K562 (cell line): ENCODE measurements around the gene GIT2.

ENCODE experiments used
- EGR1 ChIP-seq: fragments of 450-650 bp; conservative IDR thresholded peaks from 2 replicates; pipeline ENCODE4 v1.6.1; 2017; ENCODE audit warnings: mild to moderate bottlenecking
- FOXK1 ChIP-seq: sonication (generic); formaldehyde crosslinking; IDR thresholded peaks from 2 replicates; pipeline ENCODE4 v1.8.0; 2022; ENCODE audit warnings: missing genetic modification reagents, mild to moderate bottlenecking, borderline replicate concordance
- NR2C2 ChIP-seq, 2 experiments: fragments of 200-800 bp in 1 of 2; sonication (Bioruptor generic) in 1 of 2; sonication (generic) in 1 of 2; formaldehyde crosslinking in 1 of 2; IDR thresholded peaks; 2 replicates each; pipeline versions ENCODE4 v1.6.1 to v1.8.0; 2016 to 2022; ENCODE audit warnings: mild to moderate bottlenecking in 1 of 2, missing compliant biosample characterization in 1 of 2, missing genetic modification characterization in 1 of 2, missing genetic modification reagents in 1 of 2
- POLR2AphosphoS5 ChIP-seq: IDR thresholded peaks from 2 replicates; pipeline ENCODE4 v1.6.1; 2011; ENCODE audit warnings: mild to moderate bottlenecking, low read depth, low read length, moderate library complexity; ENCODE audit not compliant: control insufficient read depth, insufficient read depth
- SMAD1 ChIP-seq: fragments of 150-350 bp; IDR thresholded peaks from 2 replicates; pipeline ENCODE4 v1.6.1; 2014; ENCODE audit warnings: low read length, low read depth; ENCODE audit not compliant: partially characterized antibody
- TF ChIP-seq, protein P1 (sequence below), 2 experiments: fragments of 450-650 bp in 1 of 2; sonication (generic) in 1 of 2; formaldehyde crosslinking in 1 of 2; IDR thresholded peaks in 1 of 2; conservative IDR thresholded peaks in 1 of 2; 2 replicates each; pipeline versions ENCODE4 v1.6.1 to v1.8.1; 2016 to 2023; ENCODE audit warnings: mild to moderate bottlenecking in 2 of 2, moderate library complexity in 2 of 2, inconsistent platforms in 1 of 2, missing genetic modification reagents in 1 of 2
- TF ChIP-seq, protein P2 (sequence below): sonication (generic); formaldehyde crosslinking; IDR thresholded peaks from 2 replicates; pipeline ENCODE4 v1.8.0; 2022; ENCODE audit warnings: missing genetic modification reagents, mild to moderate bottlenecking, moderate library complexity, borderline replicate concordance

- TF ChIP-seq EGR1 (no peak), SMAD1 (no peak), NR2C2 (CRISPR knock-in tag; IDR thresholded peaks at IDR 0.05) (no peak), NR2C2 (tag; IDR thresholded peaks at IDR 0.05) (no peak), FOXK1 (CRISPR knock-in tag) (no peak), POLR2AphosphoS5 (no peak)
- TF ChIP-seq, protein P1, sequence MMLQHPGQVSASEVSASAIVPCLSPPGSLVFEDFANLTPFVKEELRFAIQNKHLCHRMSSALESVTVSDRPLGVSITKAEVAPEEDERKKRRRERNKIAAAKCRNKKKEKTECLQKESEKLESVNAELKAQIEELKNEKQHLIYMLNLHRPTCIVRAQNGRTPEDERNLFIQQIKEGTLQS (IDR thresholded peaks at IDR 0.05), result no peak
- TF ChIP-seq, protein P1 (CRISPR knock-in tag; conservative IDR thresholded peaks at IDR 0.05), result no peak
- TF ChIP-seq, protein P2, sequence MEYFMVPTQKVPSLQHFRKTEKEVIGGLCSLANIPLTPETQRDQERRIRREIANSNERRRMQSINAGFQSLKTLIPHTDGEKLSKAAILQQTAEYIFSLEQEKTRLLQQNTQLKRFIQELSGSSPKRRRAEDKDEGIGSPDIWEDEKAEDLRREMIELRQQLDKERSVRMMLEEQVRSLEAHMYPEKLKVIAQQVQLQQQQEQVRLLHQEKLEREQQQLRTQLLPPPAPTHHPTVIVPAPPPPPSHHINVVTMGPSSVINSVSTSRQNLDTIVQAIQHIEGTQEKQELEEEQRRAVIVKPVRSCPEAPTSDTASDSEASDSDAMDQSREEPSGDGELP (CRISPR knock-in tag), result no peak
Observed at GRCh38 chr12:109951751-109952150, 44.4 kb downstream of the GIT2 start.
